Measurements from ENCODE around the gene ANKLE2.

The ANKLE2 gene

GRCh38 chr12:132736378-132736777, 25.3 kb downstream of the ANKLE2 start:
- H3K4me3 ChIP-seq (ENCODE audit: low read depth, low read length) = no peak overlapping the region
- DNase-seq (ENCODE audit: low read depth) = no peak
- no peak for TF ChIP-seq CTCF (IDR thresholded peaks at IDR 0.05; ENCODE audit: control insufficient read depth, extremely low read depth, insufficient read depth)

- no peak for TF ChIP-seq CTCF (IDR thresholded peaks at IDR 0.05; ENCODE audit: control insufficient read depth, extremely low read depth, insufficient read depth)
- no peak for DNase-seq (ENCODE audit: low read depth)
- no peak overlapping the region for H3K4me3 ChIP-seq (ENCODE audit: low read depth, low read length)
Observed at GRCh38 chr12:132735496-132735895, 26.1 kb downstream of the ANKLE2 start.

GRCh38 chr12:132734206-132734605, 27.4 kb downstream of the ANKLE2 start:
- no peak for DNase-seq (ENCODE audit: low read depth)
- no peak for TF ChIP-seq CTCF (IDR thresholded peaks at IDR 0.05; ENCODE audit: control insufficient read depth, extremely low read depth, insufficient read depth)
- H3K4me3 ChIP-seq (ENCODE audit: low read depth, low read length) = no peak overlapping the region

- H3K4me3 ChIP-seq (ENCODE audit: low read depth, low read length) = no peak overlapping the region
- no peak for TF ChIP-seq CTCF (IDR thresholded peaks at IDR 0.05; ENCODE audit: control insufficient read depth, extremely low read depth, insufficient read depth)
- no peak for DNase-seq (ENCODE audit: low read depth)
Observed at GRCh38 chr12:132731574-132731973, 30.1 kb downstream of the ANKLE2 start.

- no peak overlapping the region for H3K4me3 ChIP-seq (ENCODE audit: low read depth, low read length)
- no peak for DNase-seq (ENCODE audit: low read depth)
- no peak for TF ChIP-seq CTCF (IDR thresholded peaks at IDR 0.05; ENCODE audit: control insufficient read depth, extremely low read depth, insufficient read depth)
Observed at GRCh38 chr12:132730353-132730752, 31.3 kb downstream of the ANKLE2 start.

- no peak for TF ChIP-seq CTCF (IDR thresholded peaks at IDR 0.05; ENCODE audit: control insufficient read depth, extremely low read depth, insufficient read depth)
- DNase-seq (ENCODE audit: low read depth) = no peak
- no peak overlapping the region for H3K4me3 ChIP-seq (ENCODE audit: low read depth, low read length)
Observed at GRCh38 chr12:132729541-132730320, 31.9 kb downstream of the ANKLE2 start.

GRCh38 chr12:132728502-132728901, 33.1 kb downstream of the ANKLE2 start:
- no peak for TF ChIP-seq CTCF (IDR thresholded peaks at IDR 0.05; ENCODE audit: control insufficient read depth, extremely low read depth, insufficient read depth)
- H3K4me3 ChIP-seq (ENCODE audit: low read depth, low read length) = no peak overlapping the region
- no peak for DNase-seq (ENCODE audit: low read depth)
